ENCODE results near the gene NDST3.

Gene NDST3

DNA sequence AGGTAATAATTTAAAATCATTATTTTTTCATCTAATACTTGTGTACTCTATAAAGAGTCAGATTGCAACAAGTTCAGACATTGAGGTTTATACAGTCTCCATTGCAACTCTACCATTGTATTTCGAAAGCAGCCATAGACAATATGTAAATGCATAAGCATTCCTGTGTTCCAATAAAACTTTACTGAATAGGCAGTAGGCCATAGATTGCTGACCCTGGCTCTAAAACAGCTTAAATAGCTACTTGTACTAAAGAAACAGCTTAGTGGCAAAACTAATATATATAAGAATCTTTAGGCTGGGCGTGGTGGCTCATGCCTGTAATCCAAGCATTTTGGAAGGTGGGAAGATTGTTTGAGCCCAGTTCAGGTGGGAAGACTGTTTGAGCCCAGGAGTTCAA is 203.2 kb downstream of the NDST3 start:
- Histone ChIP-seq H3K27ac (replicated peaks) (no peak overlapping the region), H3K27me3 (ENCODE audit: insufficient read depth, poor library complexity, severe bottlenecking) (no peaks in the 10 kb centered on the region), H3K4me3 (replicated peaks; ENCODE audit: insufficient read depth, low read length) (no peak overlapping the region)
- DNase-seq (ENCODE audit: low read depth in 1 of 2, low spot score in 1 of 2), result no peak
- no peak for TF ChIP-seq CTCF (IDR thresholded peaks at IDR 0.05; ENCODE audit: insufficient read depth, low read length)
- TF ChIP-seq GABPA (IDR thresholded peaks at IDR 0.05; ENCODE audit: low read depth), result no peak
- TF ChIP-seq, protein P1, sequence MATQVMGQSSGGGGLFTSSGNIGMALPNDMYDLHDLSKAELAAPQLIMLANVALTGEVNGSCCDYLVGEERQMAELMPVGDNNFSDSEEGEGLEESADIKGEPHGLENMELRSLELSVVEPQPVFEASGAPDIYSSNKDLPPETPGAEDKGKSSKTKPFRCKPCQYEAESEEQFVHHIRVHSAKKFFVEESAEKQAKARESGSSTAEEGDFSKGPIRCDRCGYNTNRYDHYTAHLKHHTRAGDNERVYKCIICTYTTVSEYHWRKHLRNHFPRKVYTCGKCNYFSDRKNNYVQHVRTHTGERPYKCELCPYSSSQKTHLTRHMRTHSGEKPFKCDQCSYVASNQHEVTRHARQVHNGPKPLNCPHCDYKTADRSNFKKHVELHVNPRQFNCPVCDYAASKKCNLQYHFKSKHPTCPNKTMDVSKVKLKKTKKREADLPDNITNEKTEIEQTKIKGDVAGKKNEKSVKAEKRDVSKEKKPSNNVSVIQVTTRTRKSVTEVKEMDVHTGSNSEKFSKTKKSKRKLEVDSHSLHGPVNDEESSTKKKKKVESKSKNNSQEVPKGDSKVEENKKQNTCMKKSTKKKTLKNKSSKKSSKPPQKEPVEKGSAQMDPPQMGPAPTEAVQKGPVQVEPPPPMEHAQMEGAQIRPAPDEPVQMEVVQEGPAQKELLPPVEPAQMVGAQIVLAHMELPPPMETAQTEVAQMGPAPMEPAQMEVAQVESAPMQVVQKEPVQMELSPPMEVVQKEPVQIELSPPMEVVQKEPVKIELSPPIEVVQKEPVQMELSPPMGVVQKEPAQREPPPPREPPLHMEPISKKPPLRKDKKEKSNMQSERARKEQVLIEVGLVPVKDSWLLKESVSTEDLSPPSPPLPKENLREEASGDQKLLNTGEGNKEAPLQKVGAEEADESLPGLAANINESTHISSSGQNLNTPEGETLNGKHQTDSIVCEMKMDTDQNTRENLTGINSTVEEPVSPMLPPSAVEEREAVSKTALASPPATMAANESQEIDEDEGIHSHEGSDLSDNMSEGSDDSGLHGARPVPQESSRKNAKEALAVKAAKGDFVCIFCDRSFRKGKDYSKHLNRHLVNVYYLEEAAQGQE (IDR thresholded peaks at IDR 0.05; ENCODE audit: insufficient replicate concordance, low read depth), result no peak
- no peak for TF ChIP-seq SPI1 (IDR thresholded peaks at IDR 0.05; ENCODE audit: borderline replicate concordance, low read depth)
- no peak for TF ChIP-seq POLR2AphosphoS5 (IDR thresholded peaks at IDR 0.05; ENCODE audit: low read depth)

DNA sequence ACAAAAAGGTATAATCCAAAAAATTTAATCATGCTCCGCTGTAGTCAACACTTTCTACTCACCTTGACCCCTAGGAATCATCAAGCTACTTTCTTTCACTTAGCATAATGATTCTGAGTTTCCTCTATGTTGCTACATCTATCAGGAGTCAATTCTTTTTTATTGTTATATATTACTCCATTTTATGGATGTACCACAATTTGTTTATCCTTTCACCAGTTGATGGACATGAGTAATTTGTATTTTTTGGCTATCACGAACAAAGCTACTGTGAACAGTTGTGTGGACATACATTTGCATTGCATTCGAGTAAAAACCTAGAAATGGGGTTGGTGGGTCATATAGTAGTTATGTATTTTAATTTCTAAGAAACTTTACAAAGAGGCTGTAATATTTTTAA is 215.6 kb downstream of the NDST3 start:
- Histone ChIP-seq H3K4me3 (replicated peaks; ENCODE audit: insufficient read depth, low read length) (no peak overlapping the region), H3K27me3 (ENCODE audit: insufficient read depth, poor library complexity, severe bottlenecking) (no peaks in the 10 kb centered on the region), H3K27ac (replicated peaks) (no peak overlapping the region)
- DNase-seq (ENCODE audit: low read depth in 1 of 2, low spot score in 1 of 2), result no peak
- TF ChIP-seq, protein P1 (IDR thresholded peaks at IDR 0.05; ENCODE audit: insufficient replicate concordance, low read depth), result no peak
- TF ChIP-seq POLR2AphosphoS5 (IDR thresholded peaks at IDR 0.05; ENCODE audit: low read depth) (no peak), GABPA (IDR thresholded peaks at IDR 0.05; ENCODE audit: low read depth) (no peak), SPI1 (IDR thresholded peaks at IDR 0.05; ENCODE audit: borderline replicate concordance, low read depth) (no peak), CTCF (IDR thresholded peaks at IDR 0.05; ENCODE audit: insufficient read depth, low read length) (no peak)

DNA sequence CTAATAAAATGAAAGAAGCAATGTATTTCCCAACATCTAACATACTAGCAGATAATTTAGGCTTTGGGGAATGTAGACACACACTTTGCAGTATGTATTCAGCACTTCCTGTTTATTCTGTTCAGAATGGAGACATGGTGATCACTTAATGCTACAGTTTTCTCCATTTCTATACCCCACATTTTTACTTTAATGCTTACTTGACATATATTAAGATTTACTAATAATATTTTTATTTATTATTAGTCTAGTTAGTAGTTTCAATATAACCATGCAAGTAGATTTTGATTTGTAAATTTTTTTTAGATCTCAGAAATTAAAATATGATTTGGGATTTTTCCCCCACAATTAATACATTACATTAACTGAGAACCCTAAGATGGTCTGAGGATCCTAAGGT is 220.1 kb downstream of the NDST3 start:
- DNase-seq (ENCODE audit: low read depth in 1 of 2, low spot score in 1 of 2), result no peak
- Histone ChIP-seq H3K27me3 (ENCODE audit: insufficient read depth, poor library complexity, severe bottlenecking) (no peaks in the 10 kb centered on the region), H3K27ac (replicated peaks) (no peak overlapping the region), H3K4me3 (replicated peaks; ENCODE audit: insufficient read depth, low read length) (no peak overlapping the region)
- TF ChIP-seq GABPA (IDR thresholded peaks at IDR 0.05; ENCODE audit: low read depth), result no peak
- TF ChIP-seq SPI1 (IDR thresholded peaks at IDR 0.05; ENCODE audit: borderline replicate concordance, low read depth), result peak; percentile 75

- Histone ChIP-seq H3K27ac (replicated peaks) (no peak overlapping the region), H3K27me3 (ENCODE audit: insufficient read depth, poor library complexity, severe bottlenecking) (no peaks in the 10 kb centered on the region), H3K4me3 (replicated peaks; ENCODE audit: insufficient read depth, low read length) (no peak overlapping the region)
- TF ChIP-seq, protein P1 (IDR thresholded peaks at IDR 0.05; ENCODE audit: insufficient replicate concordance, low read depth), result no peak
- TF ChIP-seq CTCF (IDR thresholded peaks at IDR 0.05; ENCODE audit: insufficient read depth, low read length) (no peak), SPI1 (IDR thresholded peaks at IDR 0.05; ENCODE audit: borderline replicate concordance, low read depth) (no peak), POLR2AphosphoS5 (IDR thresholded peaks at IDR 0.05; ENCODE audit: low read depth) (no peak), GABPA (IDR thresholded peaks at IDR 0.05; ENCODE audit: low read depth) (no peak)
- no peak for DNase-seq (ENCODE audit: low read depth in 1 of 2, low spot score in 1 of 2)
Observed at GRCh38 chr4:118259111-118259510, 224.8 kb downstream of the NDST3 start.
